H54 (cell line): ENCODE results near the gene PBRM1.

ENCODE experiments used
- DNase-seq: peaks from one replicate; pipeline ENCODE4 v3.0.0; 2011; ENCODE audit warnings: low spot score, mixed read lengths; ENCODE audit not compliant: insufficient read length
- FAIRE-seq: peaks from 3 replicates; lab custom pipeline; 2011; peaks lifted over from hg19 to GRCh38; lab: Jason Lieb, UNC
- POLR2A ChIP-seq: IDR thresholded peaks from 2 replicates; pipeline ENCODE4 v1.6.1; 2011; ENCODE audit warnings: low read depth, mild to moderate bottlenecking, low read length

Gene PBRM1

DNA sequence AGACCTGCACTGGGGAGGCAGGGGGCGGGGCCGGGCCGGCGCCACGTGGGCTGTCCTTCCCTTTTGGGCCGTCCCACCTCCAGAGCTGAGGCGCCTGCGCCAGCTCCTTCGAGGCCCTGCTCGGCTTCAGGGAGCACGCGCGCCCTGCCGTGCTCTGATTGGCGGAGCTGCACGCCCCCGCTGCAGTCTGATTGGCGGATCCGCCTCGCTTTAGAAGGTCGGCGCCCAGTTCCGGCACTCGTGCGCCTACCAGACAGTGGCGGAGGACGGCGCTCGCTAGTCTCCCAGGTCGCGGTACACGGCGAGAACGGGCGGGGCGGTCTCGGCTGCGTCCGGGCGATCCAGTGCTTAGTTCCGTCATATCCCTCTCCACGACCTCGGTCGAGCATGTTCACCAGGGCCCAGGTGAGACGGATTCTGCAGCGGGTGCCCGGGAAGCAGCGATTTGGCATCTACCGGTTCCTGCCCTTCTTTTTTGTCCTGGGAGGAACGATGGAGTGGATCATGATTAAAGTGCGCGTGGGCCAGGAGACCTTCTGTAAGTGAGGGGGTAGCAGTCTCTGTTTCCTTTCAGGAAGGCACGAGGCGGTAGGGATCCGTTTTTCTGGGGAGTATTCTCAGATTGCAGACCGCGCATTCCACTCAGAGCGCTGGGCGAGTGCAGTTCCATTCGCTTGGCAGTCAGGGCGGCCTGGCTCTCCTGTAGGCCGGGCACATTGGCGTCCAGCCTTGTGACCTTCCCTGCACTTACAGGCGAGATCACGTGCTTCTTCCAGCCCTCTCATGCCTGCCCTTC is 149.1 kb downstream of the PBRM1 start, which contains the start of gene UQCC5:
Gene UQCC5 (plus strand): TSS at position 237 of the 796 bp plus-strand sequence. CDS start 151 bp downstream, at position 388.
- peak; percentile 43 for FAIRE-seq

DNA sequence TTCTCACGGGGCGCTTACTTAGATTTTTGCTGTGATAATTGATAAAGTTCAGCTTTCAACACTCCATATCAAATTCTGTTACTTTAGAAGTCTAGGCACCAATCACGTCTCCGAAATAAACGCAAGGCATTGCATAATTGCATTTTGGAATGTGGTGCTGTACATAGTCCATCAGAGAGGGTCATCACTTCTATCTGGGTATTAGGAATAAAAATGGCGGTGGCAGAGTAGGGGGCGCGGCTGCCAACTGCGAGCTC is 149.7 kb downstream of the PBRM1 start:
- FAIRE-seq (no peak), DNase-seq (no peak)
- no peak for TF ChIP-seq POLR2A

More for the DNA sequence above, 149.1 kb downstream of the PBRM1 start, which contains the start of gene UQCC5:
- DNase-seq: peak; percentile 100
- TF ChIP-seq POLR2A: peak; percentile 99

DNA sequence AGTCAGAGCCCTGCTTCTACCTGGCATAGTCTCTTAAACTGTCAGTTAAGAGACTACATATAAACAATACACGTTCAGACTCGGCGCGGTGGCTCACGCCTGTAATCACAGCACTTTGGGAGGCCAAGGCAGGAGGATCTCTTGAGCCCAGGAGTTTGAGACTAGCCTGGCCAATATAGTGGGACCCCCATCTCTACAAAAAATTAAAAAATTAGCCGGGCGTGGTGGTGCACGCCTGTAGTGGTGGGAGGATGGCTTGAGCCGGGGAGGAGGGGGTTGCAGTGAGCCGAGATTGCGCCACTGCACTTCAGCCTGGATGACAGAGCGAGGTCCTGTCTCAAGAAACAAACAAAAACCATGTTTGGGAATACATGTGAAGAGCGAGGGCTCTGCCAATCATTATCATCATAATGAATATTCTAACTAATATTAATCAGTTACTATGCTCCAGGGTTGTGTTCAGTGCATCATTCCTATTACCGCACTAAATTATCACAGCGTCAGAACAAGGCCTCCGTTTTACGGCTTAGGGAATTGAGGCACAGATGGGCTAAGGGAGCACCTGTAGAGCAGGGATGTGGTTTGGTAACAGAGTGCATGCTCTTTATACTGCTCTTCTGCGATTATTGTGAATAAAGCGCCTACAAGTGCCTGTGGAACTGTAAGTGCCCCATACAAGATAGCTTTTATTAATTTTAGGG is 150.2 kb downstream of the PBRM1 start:
- FAIRE-seq: no peak
- DNase-seq: peak; percentile 26
- no peak for TF ChIP-seq POLR2A

DNA sequence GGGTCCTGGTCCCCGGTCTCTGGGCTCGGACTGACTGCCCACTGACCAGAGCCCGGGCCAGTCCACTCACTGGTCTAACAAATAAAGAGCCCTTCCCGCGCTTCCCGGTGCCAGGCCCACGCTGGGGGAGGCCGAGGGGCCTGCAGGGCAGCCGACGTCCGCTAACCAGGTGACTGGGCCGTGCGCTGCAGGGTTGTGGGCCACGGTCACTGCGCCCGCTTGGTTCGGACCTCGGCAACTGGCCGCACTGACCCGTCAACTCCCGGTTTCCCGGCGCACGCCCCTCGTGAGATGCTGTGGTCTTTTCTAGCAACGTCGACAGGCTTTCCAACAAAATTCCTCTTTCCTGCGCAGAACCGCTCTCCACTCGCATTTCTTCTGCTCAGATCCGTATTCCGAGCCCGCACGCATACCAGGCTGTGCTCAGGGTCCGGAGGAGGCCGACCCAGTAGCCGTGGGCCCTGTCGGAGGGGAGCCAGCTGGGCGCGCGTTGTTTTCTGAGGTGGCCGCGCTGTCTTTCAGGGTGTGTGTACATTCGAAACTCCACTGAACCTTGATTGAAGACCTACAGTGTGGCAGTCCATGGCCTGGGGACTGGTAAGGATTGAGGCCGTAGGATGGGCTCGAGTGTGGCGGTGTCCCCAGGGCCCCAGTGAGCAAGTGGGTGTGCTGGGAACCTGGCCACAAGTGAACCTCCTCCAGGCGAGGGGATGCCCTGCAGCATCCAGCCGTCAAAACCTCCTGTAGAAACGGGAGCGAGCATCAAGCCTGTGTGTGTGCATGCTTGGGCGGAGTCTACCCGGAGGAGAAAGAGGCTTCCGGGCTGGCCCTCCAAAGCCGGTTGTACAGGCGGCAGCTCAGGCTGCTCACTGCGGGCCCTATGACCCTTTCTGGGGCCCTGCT is 151.2 kb downstream of the PBRM1 start:
- no peak for TF ChIP-seq POLR2A
- DNase-seq (peak; percentile 25), FAIRE-seq (no peak)

DNA sequence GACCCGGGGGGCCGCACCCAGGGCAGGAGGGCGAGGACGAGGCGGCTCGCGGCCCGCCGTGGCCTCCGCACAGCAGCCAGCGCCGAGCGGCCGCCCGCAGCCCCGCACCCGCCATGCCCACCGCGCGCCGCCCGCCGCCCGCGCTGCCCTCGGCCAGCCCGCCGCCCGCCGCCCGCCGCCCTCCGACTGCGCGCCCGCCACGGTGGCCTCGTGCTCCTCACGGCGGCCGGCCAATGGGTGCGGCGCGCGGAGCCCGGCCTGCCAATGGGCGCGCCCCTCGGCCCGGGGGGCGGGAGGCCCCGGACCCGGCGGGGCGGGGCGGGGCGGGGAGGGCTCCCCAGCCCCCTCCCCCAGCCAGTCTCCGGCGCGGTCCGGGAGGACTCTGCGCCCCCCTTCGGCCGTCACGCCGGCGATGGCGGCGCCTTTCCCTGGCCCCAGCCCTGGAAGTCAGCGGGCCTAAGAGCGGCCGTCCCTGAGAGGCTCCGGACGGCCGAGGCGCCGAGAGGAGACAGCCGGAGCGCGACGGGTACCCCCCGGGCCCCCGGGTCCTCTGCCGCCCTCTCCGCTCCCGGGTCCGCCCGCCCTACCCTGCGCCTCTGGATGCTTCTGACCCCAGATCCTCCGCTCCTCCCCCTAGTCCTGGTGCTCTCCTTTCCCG is 152.0 kb downstream of the PBRM1 start, which contains the start of gene NT5DC2:
Gene NT5DC2 (minus strand): TSS at position 235 of the 658 bp plus-strand sequence. CDS start 120 bp downstream, at position 115.
- TF ChIP-seq POLR2A: peak; percentile 47
- DNase-seq (peak; percentile 75), FAIRE-seq (no peak)

DNA sequence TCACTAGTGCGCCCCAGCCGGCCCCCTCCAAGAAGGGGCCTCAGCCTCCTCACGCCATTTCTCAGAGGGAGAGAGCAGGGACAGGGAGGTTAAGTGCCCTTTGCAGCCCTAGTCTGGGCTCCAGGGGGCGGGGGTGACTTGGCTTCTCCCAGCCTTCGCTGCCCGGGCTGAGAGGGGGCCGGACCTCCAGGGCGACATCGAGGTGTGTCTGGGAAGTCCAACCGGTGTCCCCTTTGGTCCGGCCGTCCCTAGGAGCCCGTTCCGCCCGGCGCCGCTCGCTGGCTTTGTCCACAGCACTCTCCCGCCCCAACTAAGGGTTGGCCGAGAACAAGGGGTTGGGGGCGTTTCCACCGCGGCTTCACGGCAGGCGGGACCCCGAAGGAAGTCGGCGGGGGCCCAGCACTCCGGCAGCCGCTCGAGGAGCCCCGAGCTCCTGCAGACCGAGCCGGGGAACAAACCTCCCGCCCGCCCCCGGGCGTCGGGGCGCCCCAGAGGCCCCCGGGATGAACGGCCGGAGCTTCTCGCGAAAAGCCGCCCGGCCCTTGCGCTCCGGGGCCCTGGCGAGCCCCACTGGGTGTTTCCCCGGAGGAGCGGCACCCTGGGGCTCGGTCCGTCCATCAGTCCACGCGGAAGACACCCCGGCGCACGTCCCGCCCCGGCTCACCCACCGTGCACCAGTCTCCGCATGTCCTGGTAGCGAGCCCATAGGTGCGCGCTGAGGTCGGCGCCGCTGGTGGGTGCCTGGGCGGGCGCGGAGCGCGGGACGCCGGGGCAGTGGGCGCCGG is 152.7 kb downstream of the PBRM1 start:
- FAIRE-seq (no peak), DNase-seq (peak; percentile 66)
- no peak for TF ChIP-seq POLR2A

DNA sequence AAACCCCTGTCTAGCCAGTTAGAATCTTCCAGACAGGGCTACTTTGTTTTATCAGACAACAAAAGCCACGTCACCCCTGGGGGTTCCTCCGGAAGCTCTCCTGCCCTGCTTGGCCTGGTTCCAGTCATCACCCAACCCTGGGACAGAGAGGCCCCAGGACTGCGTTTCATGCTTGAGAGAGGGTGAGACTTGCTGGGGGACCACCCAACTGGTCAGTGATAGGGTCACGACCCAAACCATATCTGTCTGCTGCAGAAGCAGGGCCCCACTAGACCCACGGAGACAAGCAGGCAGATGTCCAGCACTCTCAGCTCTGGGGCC is 153.2 kb downstream of the PBRM1 start:
- DNase-seq: peak; percentile 63
- 0 out of 2 replicates have a peak, but pooled peaks have one; percentile 17 for TF ChIP-seq POLR2A
- no peak for FAIRE-seq

DNA sequence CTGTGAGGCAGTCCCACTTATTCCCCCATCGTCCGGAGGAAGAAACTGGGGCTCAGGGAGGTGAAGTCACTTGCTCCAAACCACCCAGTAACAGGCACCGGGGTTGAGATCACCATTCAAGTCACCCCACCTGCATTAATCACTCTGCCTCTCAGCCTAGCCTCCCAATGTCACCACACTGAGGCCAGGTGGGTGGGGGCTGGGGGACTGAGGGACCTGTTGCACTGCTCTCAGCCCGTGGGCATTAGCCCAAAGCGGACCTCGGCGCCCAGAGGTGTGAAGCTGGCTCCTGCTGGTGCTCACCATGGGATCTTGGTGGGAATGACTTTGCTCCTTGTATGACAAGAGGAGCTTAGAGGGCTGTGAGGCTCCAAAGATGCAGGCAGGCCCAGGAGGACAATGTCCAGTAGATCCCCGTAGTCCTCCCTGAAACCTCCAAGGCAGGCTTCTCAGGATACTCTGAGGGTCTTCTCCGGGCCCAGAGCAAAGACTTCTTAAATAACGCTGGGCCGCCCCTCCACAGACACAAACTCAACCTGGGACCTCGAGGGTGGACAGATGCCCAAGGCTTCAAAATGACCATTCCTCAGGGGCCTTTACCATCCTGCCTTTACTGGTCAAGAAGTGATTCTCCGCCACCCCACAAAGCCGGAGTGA is 153.7 kb downstream of the PBRM1 start:
- TF ChIP-seq POLR2A: no peak
- DNase-seq (peak; percentile 14), FAIRE-seq (no peak)

DNA sequence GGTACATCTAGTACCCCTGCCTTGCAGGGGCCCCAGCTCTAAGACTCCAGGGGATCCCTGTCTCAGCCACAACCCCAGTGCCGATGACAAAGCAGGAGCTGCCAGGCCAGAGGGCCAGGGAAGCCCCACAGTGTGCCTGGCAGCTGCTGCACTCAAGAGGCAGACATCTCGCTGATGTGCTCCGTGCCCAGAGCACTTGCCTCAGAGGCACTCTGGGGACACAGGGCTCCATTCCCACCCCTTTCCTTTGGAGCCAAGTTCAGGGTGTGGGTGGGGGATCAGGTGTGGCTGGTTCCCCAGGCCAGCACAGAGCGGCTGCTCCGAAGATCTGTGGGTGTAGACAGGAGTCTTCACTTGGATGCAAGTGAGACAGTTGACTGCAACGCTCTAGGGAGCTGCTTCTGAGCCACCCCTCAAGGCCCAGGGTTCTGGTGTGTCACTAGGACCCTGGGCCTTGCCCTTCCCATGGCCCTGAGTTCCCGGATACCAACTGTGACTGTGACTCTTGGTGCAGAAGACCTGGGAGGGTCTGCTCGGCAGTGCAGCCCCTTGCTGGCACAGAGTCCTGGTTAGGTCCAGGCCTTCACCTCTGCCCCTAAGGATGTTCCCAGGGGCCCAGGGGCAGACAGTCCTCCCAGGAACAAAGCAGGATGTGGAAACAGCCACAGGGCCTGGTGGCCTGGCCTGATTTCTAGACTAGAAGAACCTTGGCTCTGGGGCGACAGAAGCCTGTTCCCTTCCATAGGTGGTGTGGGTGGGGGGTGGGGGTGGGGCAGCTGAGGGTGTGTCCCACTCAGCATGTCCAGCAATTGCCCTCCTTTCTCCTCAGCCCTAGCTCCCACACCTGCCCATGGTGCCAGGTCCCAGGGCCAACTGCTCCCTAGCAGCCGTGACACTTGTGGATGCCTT is 154.5 kb downstream of the PBRM1 start:
- FAIRE-seq (no peak), DNase-seq (peak; percentile 7)
- no peak for TF ChIP-seq POLR2A

DNA sequence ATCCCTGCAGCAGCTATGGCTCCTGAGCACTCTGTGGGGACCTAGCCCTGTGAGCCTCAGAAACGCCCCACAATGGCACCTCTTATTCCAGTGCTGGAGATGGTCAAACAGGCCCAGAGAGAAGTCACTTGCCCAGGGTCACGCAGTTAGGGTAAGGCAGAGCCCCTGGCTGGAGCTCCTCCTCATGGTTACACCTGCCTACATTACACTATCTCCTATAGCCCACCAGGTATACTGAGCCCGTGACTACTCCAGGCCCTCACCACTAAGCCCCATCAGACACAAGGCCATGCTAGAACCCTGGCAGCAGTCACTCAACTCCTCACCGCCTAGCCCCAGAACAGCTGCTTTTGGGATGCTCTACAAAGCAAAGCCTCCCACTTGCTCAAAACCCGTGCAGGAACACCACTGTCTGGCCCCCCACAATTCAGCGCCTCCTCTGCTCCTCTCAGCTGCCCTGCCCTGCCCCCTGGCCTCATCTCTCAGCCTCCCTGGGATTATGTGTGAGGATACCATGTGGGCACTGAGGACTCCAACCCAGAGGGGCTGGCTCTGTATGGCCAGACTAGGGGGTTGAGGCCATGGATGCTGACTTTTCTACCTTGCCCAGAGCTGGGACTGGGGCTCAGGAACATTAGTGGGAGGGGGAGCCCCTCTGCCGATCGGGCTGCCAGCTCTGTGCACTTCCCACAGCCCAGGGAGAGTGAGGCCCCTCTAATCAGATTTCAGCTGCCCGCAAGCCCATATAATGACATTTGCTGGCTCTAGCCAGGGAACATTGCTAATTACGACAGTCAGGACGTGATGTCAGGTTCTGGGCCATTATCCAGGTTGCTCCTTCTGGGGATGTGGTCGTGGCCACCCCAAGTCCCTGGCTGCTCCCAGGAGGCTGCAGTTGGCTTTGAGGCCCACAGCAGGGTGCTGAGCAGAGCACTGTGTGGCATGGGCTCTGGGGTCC is 156.1 kb downstream of the PBRM1 start:
- DNase-seq (peak; percentile 23), FAIRE-seq (no peak)
- no peak for TF ChIP-seq POLR2A
